ENCODE results near the gene CMYA5.
"Not testable (repeated sequence)": the region's sequence is repeated elsewhere in the genome, so short reads cannot be mapped to it uniquely, and the experiment has no call there.

CMYA5 gene

GRCh38 chr5:79692596-79692995 lies 3.0 kb downstream of the CMYA5 start:
- TF ChIP-seq POLR2A (IDR thresholded peaks at IDR 0.05; ENCODE audit: low read length): no peak
- TF ChIP-seq GATA1 (IDR thresholded peaks at IDR 0.05; ENCODE audit: low read depth, low read length): no peak
- DNase-seq: no peak

GRCh38 chr5:79694183-79694582 lies 4.5 kb downstream of the CMYA5 start:
- DNase-seq: no peak
- TF ChIP-seq GATA1 (IDR thresholded peaks at IDR 0.05; ENCODE audit: low read depth, low read length) (no peak), POLR2A (IDR thresholded peaks at IDR 0.05; ENCODE audit: low read length) (no peak)

GRCh38 chr5:79694652-79695051 lies 5.0 kb downstream of the CMYA5 start:
- TF ChIP-seq POLR2A (IDR thresholded peaks at IDR 0.05; ENCODE audit: low read length): peak; percentile 33
- no peak for TF ChIP-seq GATA1 (IDR thresholded peaks at IDR 0.05; ENCODE audit: low read depth, low read length)
- peak; percentile 68 to 80 for DNase-seq

GRCh38 chr5:79695526-79695925 lies 5.9 kb downstream of the CMYA5 start:
- TF ChIP-seq GATA1 (IDR thresholded peaks at IDR 0.05; ENCODE audit: low read depth, low read length) (no peak), POLR2A (IDR thresholded peaks at IDR 0.05; ENCODE audit: low read length) (no peak)
- DNase-seq: peak in 1 of 2 experiments; percentile 8

DNA sequence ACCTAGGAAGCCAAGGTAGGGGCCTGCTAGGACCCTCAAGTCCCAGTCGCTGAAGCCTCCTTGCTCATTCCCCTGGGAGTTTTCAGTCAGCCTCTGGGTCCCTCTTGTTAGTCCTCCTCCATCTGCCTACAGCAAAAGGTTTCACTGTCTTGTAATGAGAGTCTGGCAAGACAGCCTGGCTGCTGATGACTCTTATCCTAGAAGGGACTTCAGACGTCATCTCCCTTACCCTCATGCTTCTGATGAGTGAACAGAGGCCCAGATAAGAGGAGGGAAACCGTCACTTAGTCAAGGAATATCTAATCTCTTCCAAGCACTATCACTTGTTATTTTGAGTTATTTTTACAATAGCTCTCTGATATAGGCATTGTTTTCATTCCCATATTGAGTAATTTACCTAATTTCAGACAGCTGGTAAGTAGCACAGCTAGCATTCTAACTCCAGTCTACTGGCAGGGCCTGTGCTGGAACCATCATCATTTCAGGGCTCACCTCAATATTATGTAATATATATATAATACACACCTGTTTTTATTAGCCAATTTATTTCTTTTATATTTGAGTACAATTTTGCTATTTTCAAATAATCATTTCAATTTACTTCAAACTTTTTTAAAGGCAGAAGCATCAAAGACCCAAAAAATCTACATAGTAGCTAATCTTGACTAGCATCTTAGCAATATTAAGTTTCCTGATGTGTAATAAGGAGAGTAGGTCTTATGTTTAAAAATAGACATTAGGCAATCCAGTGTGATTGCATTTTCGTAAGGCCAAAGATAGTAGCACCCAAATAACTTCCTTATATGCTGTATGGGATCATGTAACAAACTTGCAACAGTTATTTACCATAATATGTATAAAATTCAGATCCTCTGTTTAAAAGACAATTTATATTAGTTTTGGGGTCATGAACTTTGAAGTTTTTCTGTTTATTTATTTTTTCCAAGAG lies 7.9 kb downstream of the CMYA5 start:
- DNase-seq: peak; percentile 75 to 89
- TF ChIP-seq GATA1 (IDR thresholded peaks at IDR 0.05; ENCODE audit: low read depth, low read length) (no peak), POLR2A (IDR thresholded peaks at IDR 0.05; ENCODE audit: low read length) (peak; percentile 42)

DNA sequence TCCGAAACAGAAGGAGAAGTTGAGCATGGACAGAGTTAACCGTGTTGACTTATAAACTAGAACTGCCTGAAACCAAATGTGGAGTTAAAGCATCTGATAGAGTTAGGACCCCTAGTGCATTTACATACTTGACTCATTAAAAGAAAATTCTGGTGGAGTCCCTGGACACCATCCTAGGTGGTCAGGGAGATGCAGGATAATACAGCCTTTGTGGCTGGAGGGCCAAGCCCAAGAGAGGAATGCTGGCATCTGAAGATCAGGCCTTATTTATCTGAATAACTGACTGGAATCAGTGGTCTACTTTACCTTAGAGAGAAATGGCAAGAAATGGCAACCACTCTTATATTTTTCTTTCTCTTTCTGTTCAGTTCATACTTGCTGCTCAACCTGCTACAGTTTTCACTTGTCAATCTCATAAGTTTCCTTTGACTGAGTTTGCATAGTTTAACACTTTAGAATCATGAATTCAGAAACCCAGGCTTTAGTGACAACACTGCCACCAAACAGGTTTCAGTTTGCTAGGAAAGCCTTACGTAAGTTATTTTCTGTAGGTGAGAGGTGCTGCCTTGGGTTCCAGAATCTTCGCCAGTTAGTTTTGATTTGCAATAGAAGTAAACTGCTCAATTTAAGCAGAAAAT lies 10.2 kb downstream of the CMYA5 start:
- TF ChIP-seq GATA1 (IDR thresholded peaks at IDR 0.05; ENCODE audit: low read depth, low read length) (no peak), POLR2A (IDR thresholded peaks at IDR 0.05; ENCODE audit: low read length) (no peak)
- DNase-seq: no peak

GRCh38 chr5:79702606-79703380 lies 13.2 kb downstream of the CMYA5 start:
- no peak for TF ChIP-seq POLR2A (IDR thresholded peaks at IDR 0.05; ENCODE audit: low read length)
- TF ChIP-seq GATA1 (IDR thresholded peaks at IDR 0.05; ENCODE audit: low read depth, low read length): no peak
- DNase-seq: peak; percentile 18 to 40

DNA sequence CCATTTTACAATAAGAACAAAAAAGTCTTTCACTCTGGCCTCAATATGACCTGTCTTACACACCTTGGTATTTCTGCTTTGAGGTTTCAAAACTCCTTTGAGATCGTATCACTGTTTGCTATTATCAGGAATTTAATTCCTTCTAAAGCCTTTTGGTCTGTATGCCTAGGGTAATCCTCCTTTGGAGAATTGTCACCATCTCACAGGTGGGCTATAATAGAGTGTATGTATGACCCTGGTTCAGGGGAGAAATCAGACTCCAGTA lies 13.7 kb downstream of the CMYA5 start:
- no peak for DNase-seq
- TF ChIP-seq GATA1 (IDR thresholded peaks at IDR 0.05; ENCODE audit: low read depth, low read length) (no peak), POLR2A (IDR thresholded peaks at IDR 0.05; ENCODE audit: low read length) (no peak)

DNA sequence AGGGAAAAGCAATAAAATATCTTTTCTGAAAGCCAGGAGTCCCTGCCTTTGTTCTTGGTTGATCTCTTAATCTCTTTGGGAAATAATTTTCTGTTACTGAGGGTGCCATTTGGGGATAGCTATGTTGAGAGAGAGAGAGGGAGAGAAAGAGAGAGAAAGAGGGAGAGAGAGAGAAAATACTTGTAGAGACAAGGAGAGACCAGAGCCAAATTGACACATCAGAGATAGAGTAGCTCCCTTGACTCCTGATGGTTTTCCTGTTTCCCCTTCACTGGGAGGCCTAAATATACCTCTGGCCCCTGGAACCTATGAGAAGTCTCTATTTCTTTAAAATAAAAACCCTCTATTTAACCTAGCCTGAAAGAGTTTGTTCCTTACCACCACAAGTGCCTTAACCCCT lies 14.9 kb downstream of the CMYA5 start:
- DNase-seq: no peak
- no peak for TF ChIP-seq POLR2A (IDR thresholded peaks at IDR 0.05; ENCODE audit: low read length)
- TF ChIP-seq GATA1 (IDR thresholded peaks at IDR 0.05; ENCODE audit: low read depth, low read length): no peak

GRCh38 chr5:79705632-79706031 lies 16.0 kb downstream of the CMYA5 start:
- no peak for DNase-seq
- TF ChIP-seq POLR2A (IDR thresholded peaks at IDR 0.05; ENCODE audit: low read length) (no peak), GATA1 (IDR thresholded peaks at IDR 0.05; ENCODE audit: low read depth, low read length) (no peak)

- DNase-seq: not testable (repeated sequence)
Observed at GRCh38 chr5:79706317-79706716, 16.7 kb downstream of the CMYA5 start.

DNA sequence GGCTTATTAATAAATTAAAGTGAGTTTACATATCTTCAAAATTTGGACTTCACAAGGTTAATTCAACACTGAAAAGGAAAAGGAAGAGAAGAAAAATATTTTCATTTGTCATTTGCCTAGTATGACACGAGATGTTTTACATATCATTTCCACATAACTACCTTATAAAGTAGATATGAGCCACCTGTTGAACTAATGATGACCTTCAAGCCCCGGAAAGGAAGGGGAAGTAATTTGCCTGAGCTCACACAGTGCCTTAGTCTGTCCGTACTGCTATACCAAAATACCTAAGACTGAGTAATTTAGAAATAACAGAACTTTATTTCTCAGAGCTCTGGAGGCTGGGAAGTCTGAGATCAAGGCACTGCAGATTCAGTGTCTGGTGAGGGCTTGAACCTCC lies 17.9 kb downstream of the CMYA5 start:
- DNase-seq: no peak
- TF ChIP-seq POLR2A (IDR thresholded peaks at IDR 0.05; ENCODE audit: low read length): no peak
- TF ChIP-seq GATA1 (IDR thresholded peaks at IDR 0.05; ENCODE audit: low read depth, low read length): no peak

DNA sequence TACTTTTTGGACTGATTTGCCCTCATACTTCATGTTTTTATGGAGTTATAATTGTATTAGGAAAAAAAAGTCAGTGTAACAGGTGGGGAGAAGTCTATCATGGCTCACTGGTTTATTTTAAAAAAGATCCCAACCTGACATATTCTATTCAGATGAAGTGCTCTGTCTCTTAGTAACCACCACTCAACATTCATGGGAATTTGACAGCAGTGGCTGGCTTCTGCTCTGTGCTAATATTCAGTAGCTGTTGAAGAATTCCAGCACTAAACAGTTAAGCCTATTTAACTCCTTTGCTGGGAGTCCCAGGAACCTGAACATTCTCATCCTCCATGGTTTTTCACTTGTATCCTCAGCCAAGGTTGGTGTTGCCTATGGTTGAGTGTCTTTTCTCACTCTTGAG lies 23.1 kb downstream of the CMYA5 start:
- TF ChIP-seq POLR2A (IDR thresholded peaks at IDR 0.05; ENCODE audit: low read length): no peak
- no peak for TF ChIP-seq GATA1 (IDR thresholded peaks at IDR 0.05; ENCODE audit: low read depth, low read length)
- no peak for DNase-seq

- DNase-seq: no peak
- TF ChIP-seq POLR2A (IDR thresholded peaks at IDR 0.05; ENCODE audit: low read length) (no peak), GATA1 (IDR thresholded peaks at IDR 0.05; ENCODE audit: low read depth, low read length) (no peak)
Observed at GRCh38 chr5:79713727-79714126, 24.1 kb downstream of the CMYA5 start.

All from erythroblast (primary cell).